GM21526 (cell line): ENCODE measurements around the gene RTKN2.
A peak's percentile ranks its signal among the peaks of the same experiment; 100 is the strongest.
"Not testable (repeated sequence)": the region's sequence is repeated elsewhere in the genome, so short reads cannot be mapped to it uniquely, and the experiment has no call there.

ENCODE experiments used
- ATAC-seq: cut with Tn5 transposase; IDR thresholded peaks from one replicate; pipeline ENCODE4 v1.9.1; 2021; ENCODE audit warnings: moderate library complexity; ENCODE audit not compliant: unreplicated experiment, low FRiP score

The RTKN2 gene

DNA sequence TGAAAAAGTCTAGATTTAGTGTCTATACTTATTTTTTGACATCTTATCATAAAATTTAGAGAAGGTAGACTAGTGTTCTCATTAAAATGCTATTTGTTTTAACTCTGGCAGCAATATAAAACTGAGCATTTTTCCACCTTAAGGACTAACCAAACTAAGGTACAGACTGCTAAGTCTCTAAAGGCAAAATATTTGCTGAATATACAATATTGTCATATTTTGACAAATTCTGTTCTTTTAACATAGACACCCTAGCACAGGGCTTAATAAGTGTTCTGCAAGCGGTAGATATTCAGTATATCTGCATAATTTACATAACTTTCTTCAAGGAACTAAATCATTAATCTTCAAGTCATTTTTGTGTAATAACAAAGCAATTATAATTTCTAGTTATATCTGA, 8.6 kb downstream of the RTKN2 start:
- ATAC-seq: no peak

GRCh38 chr10:62259456-62259855, 9.2 kb downstream of the RTKN2 start:
- ATAC-seq: no peak

DNA sequence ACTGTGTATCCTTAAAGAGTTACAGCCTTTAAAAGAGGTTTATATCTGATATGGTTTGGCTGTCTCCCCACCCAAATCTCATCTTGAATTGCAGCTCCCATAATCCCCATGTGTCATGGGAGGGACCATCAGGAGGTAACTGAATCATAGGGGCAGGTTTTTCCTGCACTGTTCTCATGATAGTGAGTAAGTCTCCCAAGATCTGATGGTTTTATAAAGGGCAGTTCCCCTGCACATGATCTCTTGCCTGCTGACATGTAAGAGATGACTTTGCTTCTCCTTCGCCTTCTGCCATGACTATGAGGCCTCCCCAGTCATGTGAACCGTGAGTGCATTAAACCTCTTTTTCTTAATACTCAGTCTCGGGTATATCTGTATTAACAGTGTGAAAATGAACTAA, 9.7 kb downstream of the RTKN2 start:
- ATAC-seq: no peak

GRCh38 chr10:62253704-62254103, 14.9 kb downstream of the RTKN2 start:
- no peak for ATAC-seq

DNA sequence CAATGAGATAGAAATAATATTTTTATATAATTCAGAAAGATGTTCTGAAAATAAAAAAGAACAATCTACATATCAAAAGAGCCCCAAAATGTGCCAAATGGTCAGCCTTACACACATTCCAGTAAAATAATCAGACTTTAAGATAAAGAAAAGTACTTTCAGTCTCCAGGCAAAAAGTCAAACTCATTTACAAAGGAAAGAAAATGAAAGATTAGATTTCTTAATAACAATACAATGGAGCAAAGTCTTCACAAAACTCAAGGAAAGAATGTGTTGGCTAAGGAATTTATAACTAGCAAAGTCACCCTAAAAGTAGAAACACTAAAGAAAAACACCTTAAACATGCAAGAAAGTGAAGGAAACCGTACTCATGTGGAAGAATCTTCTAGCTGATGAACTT, 16.6 kb downstream of the RTKN2 start:
- ATAC-seq: no peak

DNA sequence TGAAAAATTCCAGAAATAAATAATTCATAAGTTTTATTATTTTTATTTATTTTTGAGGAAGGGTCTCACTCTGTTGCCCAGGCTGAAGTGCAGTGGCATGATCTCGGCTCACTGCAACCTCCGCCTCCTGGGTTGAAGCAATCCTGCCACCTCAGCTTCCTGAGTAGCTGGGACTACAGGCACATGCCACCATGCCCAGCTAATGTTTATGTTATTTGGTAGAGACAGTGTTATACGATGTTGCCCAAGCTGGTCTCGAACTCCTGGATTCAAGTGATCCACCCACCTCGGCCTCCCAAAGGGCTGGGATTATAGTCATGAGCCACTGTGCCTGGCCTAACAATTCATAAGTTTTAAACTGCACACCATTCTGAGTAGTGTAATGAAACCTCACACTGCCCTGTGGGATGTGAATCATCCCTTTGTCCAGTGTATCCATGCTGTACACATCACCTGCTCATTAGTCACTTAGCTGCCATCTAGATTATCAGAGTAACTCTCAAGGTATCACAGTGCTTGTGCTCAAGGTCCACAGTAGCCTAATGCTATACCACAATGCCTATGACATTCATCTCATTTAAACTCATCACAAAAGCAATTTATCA, 17.9 kb downstream of the RTKN2 start:
- no peak for ATAC-seq

DNA sequence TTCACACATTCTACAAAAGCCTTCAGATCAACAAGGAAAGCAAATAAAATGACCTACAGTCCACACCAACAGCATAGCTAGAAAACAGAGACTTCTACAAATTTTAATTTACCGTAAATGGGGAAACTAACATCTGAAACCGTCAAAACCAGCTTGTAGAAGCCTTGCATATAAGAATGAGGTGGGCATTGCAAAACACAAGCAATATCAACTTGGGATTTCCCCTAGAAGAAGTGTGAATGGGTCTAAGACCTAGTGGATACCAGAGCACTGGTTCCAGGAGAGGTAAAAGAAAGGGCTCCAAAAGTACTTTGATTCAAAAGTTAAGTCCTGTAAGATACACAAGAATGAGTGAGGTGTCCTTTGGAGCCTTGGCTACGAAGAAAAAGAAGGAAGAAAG, 18.7 kb downstream of the RTKN2 start:
- no peak for ATAC-seq

DNA sequence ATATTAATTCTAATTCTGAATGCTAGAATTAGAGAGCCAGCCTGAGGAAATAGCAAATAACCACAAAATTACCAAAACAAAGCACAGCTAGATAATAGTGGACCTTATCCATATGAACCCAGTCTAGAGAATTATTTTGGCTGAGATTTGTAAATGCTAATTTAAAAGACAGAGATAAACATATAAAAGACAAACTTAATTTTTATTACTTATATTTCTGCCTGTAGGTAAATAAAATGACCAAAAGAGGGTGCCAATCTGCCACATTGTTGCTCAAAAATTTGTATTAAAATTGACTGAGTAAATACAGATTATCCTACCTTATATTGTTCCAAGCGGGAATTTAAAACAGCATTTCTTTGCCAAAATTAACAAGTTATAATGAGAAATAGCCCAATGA, 20.2 kb downstream of the RTKN2 start:
- no peak for ATAC-seq

DNA sequence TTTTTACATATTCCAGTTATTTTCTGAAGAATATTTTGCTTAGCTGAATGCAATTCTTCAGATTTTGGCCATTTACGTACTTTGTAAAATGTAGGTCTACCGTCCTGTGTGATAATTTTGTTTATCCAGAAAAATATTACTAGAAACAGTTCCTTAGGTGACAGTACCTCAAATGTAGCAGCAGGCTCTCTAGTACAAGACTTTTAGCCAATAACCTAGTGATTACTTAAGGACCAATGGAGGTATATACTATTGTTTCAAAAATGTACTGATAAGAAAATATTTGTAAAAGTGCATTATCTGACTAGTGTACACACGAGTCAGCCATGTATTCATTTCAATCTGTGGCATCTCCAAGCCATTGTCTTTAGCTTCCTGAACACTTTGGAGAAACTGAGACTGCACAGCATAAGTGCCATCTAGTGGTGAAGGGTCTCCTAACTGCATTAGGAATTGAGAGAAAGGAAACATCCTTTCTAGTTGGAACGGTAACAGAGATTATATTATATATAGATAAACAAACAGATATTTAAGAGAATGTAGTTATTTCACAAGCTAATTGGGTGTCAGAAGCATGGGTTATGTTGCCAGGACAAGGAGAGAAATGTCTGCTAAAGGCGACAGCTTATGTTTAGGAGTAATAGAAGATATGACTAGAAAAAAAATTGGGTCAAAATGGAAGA, 23.7 kb downstream of the RTKN2 start:
- peak; percentile 55 for ATAC-seq

- ATAC-seq: no peak
These were observed 24.6 kb downstream of the RTKN2 start for GRCh38 chr10:62244088-62244487.

DNA sequence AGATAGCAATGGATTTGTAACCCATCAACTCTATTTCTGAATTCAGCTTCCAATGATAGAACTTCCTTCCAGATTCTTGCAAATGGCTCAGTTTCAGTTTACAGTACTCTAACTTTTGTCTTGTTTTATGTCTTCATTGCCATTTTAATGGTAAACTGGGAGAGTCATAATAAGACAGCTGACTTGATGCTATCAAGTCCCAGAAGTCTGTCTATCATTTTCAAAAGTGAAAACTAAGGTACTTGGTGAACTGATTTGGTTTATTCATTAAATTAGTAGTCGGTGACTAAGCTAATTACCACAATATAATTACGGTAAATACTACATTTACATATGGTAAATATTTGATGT, 25.0 kb downstream of the RTKN2 start:
- ATAC-seq: no peak

GRCh38 chr10:62242965-62243646, 25.5 kb downstream of the RTKN2 start:
- peak; percentile 77 for ATAC-seq

DNA sequence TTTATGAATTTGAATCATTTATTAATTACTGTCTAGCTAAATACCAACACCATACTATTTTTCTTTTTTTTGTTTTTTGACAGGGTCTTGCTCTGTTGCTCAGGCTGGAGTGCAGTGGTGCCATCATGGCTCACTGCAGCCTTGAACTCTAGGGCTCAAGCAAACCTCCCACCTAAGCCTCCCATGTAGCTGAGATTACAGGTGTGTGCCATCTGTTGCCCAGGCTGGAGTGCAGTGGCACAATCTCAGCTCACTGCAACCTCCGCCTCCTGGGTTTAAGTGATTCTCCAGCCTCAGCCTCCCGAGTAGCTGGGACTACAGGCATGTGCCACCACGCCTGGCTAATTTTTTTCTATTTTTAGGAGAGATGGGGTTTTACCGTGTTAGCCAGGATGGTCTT, 27.1 kb downstream of the RTKN2 start:
- ATAC-seq: not testable (repeated sequence)

- ATAC-seq: no peak
These were observed 28.6 kb downstream of the RTKN2 start for GRCh38 chr10:62239994-62240393.

DNA sequence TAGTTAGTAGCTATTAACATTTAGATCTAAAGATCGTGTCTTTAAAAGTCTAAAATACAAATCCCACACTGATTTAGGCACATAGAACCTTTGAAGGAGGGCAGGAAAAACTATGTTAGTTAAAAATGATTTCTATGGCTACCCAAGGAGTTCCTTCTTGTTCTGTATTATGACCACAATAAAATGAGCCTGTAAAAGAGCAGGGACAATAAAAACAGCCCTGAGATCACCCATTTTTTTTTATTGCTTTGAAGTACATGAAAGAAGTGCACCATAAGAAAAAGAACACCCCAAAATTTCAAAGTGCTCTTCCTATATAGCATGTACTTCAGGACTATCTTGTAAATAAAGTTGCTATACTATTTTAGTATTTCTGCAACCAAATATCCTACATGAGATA, 29.8 kb downstream of the RTKN2 start:
- no peak for ATAC-seq

DNA sequence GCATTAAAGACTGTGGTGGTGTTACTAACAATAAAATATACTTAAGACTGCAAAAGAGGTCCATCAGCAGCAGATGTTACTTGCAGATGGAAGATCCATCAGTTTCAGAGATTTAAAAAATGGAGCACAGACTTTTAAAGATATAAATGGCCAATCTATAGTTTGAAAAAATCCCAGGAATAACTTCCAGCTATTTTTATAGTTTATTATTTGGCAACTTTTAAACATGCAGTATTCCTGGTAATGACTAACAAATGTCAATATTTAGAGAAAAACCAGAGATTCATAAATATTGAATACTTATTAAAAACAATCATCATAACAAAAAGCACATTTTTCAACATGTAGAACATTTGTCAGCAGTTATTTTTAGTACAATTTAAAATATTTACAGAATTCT, 30.7 kb downstream of the RTKN2 start:
- ATAC-seq: no peak

- ATAC-seq: no peak
These were observed 31.1 kb downstream of the RTKN2 start for GRCh38 chr10:62237506-62237905.

GRCh38 chr10:62234077-62234605, 34.5 kb downstream of the RTKN2 start:
- ATAC-seq: no peak

GRCh38 chr10:62233356-62234076, 35.1 kb downstream of the RTKN2 start:
- ATAC-seq: no peak

- no peak for ATAC-seq
These were observed 36.8 kb downstream of the RTKN2 start for GRCh38 chr10:62231805-62232204.

DNA sequence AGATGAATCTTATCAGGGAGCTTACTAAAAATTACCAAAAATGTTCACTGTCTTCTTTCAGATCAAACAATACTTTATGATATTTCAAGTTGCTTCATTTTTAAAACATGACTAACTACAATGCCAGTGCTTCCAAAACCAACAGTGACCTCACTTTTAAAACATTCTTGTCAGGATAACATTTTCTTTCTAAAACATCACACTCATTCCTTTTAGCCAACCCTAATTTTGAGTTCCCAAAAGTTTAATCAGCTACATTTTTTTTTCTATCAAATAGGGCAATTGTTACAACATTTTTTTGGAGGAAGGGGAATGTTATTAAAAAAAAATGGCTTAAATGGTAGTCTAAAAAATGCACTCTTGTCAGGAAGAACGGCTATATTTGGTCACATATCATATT, 37.3 kb downstream of the RTKN2 start:
- ATAC-seq: no peak
